ENCODE measurements around the gene XRRA1. TPM values are rescaled to one million over a fixed set of nuclear protein-coding genes. Genes with fewer than 3 reads are reported as not detected.

Gene XRRA1
- total and polyA plus RNA-seq, 4 donors = 9.9 to 12.5 (median 11.2) TPM

Small RNA genes lying within 50 kb of the gene (small RNA-seq; reads per million reads assigned to genes)
- not detected for gene RN7SL239P (ENCODE audit: low replicate concordance)
- not detected for gene RNU6-216P (ENCODE audit: low replicate concordance)

Other genes with a start within 250 kb of the XRRA1 start
- gene CHRDL2, start 217.7 kb downstream of the XRRA1 start, total RNA-seq = under 1 TPM; 0.11 to 0.30 TPM
- 1 to 10 TPM; 1.7 to 2.1 TPM for gene CHRDL2, start 217.7 kb downstream of the XRRA1 start, polyA plus RNA-seq (ENCODE audit: insufficient read length in 2 of 2)
- 10 to 100 TPM; 23.3 to 25.1 TPM for gene RNF169, start 200.2 kb downstream of the XRRA1 start, total RNA-seq
- gene RNF169, start 200.2 kb downstream of the XRRA1 start, polyA plus RNA-seq (ENCODE audit: insufficient read length in 2 of 2) = 10 to 100 TPM; 10.0 to 10.7 TPM
- gene SPCS2, start 175 bp upstream of the XRRA1 start, total RNA-seq = 10 to 100 TPM; 38.2 to 55.5 TPM
- gene SPCS2, start 175 bp upstream of the XRRA1 start, polyA plus RNA-seq (ENCODE audit: insufficient read length in 2 of 2) = 100 to 1,000 TPM; 280 to 296 TPM
- gene NEU3, start 39.8 kb upstream of the XRRA1 start, total RNA-seq = 10 to 100 TPM; 14.5 to 16.3 TPM
- gene NEU3, start 39.8 kb upstream of the XRRA1 start, polyA plus RNA-seq (ENCODE audit: insufficient read length in 2 of 2) = 10 to 100 TPM; 14.7 TPM
- gene OR2AT4, start 147.8 kb upstream of the XRRA1 start, total RNA-seq = under 1 TPM; under 0.01 to 0.10 TPM
- under 1 TPM; 0.03 to 0.05 TPM for gene OR2AT4, start 147.8 kb upstream of the XRRA1 start, polyA plus RNA-seq (ENCODE audit: insufficient read length in 2 of 2)
- gene SLCO2B1, start 202.0 kb upstream of the XRRA1 start, total RNA-seq = 10 to 100 TPM; 25.4 to 32.2 TPM
- 10 to 100 TPM; 58.9 to 61.0 TPM for gene SLCO2B1, start 202.0 kb upstream of the XRRA1 start, polyA plus RNA-seq (ENCODE audit: insufficient read length in 2 of 2)